K562 (cell line): ENCODE results near the gene CEBPE. TPM values are rescaled to one million over a fixed set of nuclear protein-coding genes. Genes with fewer than 3 reads are reported as not detected.

ENCODE experiments used
- ATF3 ChIP-seq, 2 experiments: fragments of 450-650 bp in 1 of 2; sonication (generic) in 1 of 2; formaldehyde crosslinking in 1 of 2; IDR thresholded peaks in 1 of 2; conservative IDR thresholded peaks in 1 of 2; 2 replicates each; pipeline versions ENCODE4 v1.6.1 to v1.8.1; 2016 to 2023; ENCODE audit warnings: mild to moderate bottlenecking in 2 of 2, moderate library complexity in 2 of 2, inconsistent platforms in 1 of 2, missing genetic modification reagents in 1 of 2
- ATF4 ChIP-seq: fragments of 450-650 bp; formaldehyde crosslinking; IDR thresholded peaks from 2 replicates; pipeline ENCODE4 v1.4.0; 2022; ENCODE audit warnings: mild to moderate bottlenecking, moderate library complexity
- CBFB ChIP-seq: sonication (generic); formaldehyde crosslinking; IDR thresholded peaks from 2 replicates; pipeline ENCODE4 v1.4.0; 2020; ENCODE audit warnings: mild to moderate bottlenecking, missing genetic modification reagents
- CCAR2 ChIP-seq: fragments of 200-400 bp; formaldehyde crosslinking; IDR thresholded peaks from 2 replicates; pipeline ENCODE4 v1.6.1; 2017; ENCODE audit warnings: mild to moderate bottlenecking, low read depth, low read length
- CTCFL ChIP-seq: IDR thresholded peaks from 2 replicates; pipeline ENCODE4 v1.6.1; 2011; ENCODE audit warnings: borderline replicate concordance, low read depth, mild to moderate bottlenecking, moderate library complexity, low read length; ENCODE audit not compliant: insufficient read depth, poor library complexity, severe bottlenecking
- E2F6 ChIP-seq, 2 experiments: IDR thresholded peaks; 2 replicates each; pipeline ENCODE4 v1.6.1; 2011; ENCODE audit warnings: borderline replicate concordance in 1 of 2, control low read depth in 1 of 2, low read depth in 1 of 2, low read length in 1 of 2, mild to moderate bottlenecking in 1 of 2, mixed read lengths in 1 of 2, moderate library complexity in 1 of 2; ENCODE audit not compliant: insufficient read depth in 1 of 2, insufficient read length in 1 of 2, poor library complexity in 1 of 2, severe bottlenecking in 1 of 2; ENCODE audit errors: extremely low read depth in 1 of 2
- ELF1 ChIP-seq: fragments of 200-800 bp; sonication (Bioruptor generic); IDR thresholded peaks from 2 replicates; pipeline ENCODE4 v1.6.1; 2016; ENCODE audit warnings: missing genetic modification characterization, missing compliant biosample characterization
- JUND ChIP-seq, 2 experiments: IDR thresholded peaks; 2 replicates in 1 of 2; 3 replicates in 1 of 2; pipeline ENCODE4 v1.6.1; 2011; ENCODE audit warnings: borderline replicate concordance in 2 of 2, low read depth in 2 of 2, low read length in 2 of 2, improper control_type of control experiment in 1 of 2, missing biosample characterization in 1 of 2, missing genetic modification characterization in 1 of 2, missing genetic modification reagents in 1 of 2
- KLF10 ChIP-seq: fragments of 250-450 bp; sonication (Bioruptor Pico); IDR thresholded peaks from 2 replicates; pipeline ENCODE4 v1.6.1; 2021; ENCODE audit warnings: matching md5 sums
- NKRF ChIP-seq: fragments of 450-650 bp; IDR thresholded peaks from 2 replicates; pipeline ENCODE4 v1.6.1; 2016; ENCODE audit warnings: borderline replicate concordance
- NR1H2 ChIP-seq: sonication (generic); formaldehyde crosslinking; IDR thresholded peaks from 2 replicates; pipeline ENCODE4 v1.4.0; 2020; ENCODE audit warnings: mild to moderate bottlenecking, missing genetic modification reagents
- SMARCB1 ChIP-seq: IDR thresholded peaks from 2 replicates; pipeline ENCODE4 v1.6.1; 2011; ENCODE audit warnings: improper control_type of control experiment, low read depth; ENCODE audit not compliant: insufficient read length
- SMARCE1 ChIP-seq: fragments of 450-650 bp; IDR thresholded peaks from 2 replicates; pipeline ENCODE4 v1.7.1; 2016; ENCODE audit warnings: mild to moderate bottlenecking
- SREBF2 ChIP-seq: sonication (generic); formaldehyde crosslinking; IDR thresholded peaks from 2 replicates; pipeline ENCODE4 v1.4.0; 2020; ENCODE audit warnings: mild to moderate bottlenecking, missing genetic modification reagents
- SRSF3 ChIP-seq: fragments of 200-400 bp; formaldehyde crosslinking; IDR thresholded peaks from 2 replicates; pipeline ENCODE4 v1.6.1; 2016; ENCODE audit warnings: mild to moderate bottlenecking, low read length, moderate library complexity; ENCODE audit not compliant: insufficient read depth
- SRSF9 ChIP-seq: fragments of 200-400 bp; formaldehyde crosslinking; IDR thresholded peaks from 2 replicates; pipeline ENCODE4 v1.6.1; 2017; ENCODE audit warnings: low read depth, low read length, borderline replicate concordance
- ZNF184 ChIP-seq: sonication (generic); formaldehyde crosslinking; IDR thresholded peaks from 2 replicates; pipeline ENCODE4 v1.5.0; 2020; ENCODE audit warnings: missing genetic modification reagents
- polyA plus RNA-seq, 8 experiments: library from polyadenylated mRNA; depleted of rRNA in 4 of 8; stranded (reverse) in 5 of 8; unstranded in 3 of 8; fragments of >200 nt; fragmentation: Nextera tagmentation in 2 of 8; fragmentation: Illumina TruSeq in 1 of 8; extraction: Ambion mirVana in 2 of 8; extraction: Trizol in 1 of 8; gene quantifications; 2 replicates each; pipeline versions ENCODE4 v1.2.1 to v1.2.3, GENCODE V29; 2011 to 2014; ENCODE audit warnings: inconsistent platforms in 1 of 8, missing spikeins in 1 of 8
- total RNA-seq, 7 experiments: library from RNA; depleted of rRNA in 6 of 7; stranded (reverse); fragments of >200 nt in 6 of 7; fragmentation: Illumina TruSeq in 2 of 7; extraction: Trizol in 2 of 7; gene quantifications; 2 replicates each; pipeline versions ENCODE4 v1.2.1 to v1.2.3, GENCODE V29; 2011 to 2021; ENCODE audit warnings: low replicate concordance in 1 of 7

Gene CEBPE
- total and polyA plus RNA-seq, 9 of the 15 experiments (the other 6 are each of a cell fraction or from before 2014, with no cell fraction given), result 0.09 to 0.15 (median 0.13) TPM; not detected in 6

- peak; percentile 56 to 61 for TF ChIP-seq E2F6 (IDR thresholded peaks at IDR 0.05; ENCODE audit: borderline replicate concordance in 1 of 2, extremely low read depth in 1 of 2, insufficient read depth in 1 of 2, insufficient read length in 1 of 2, low read depth in 1 of 2, low read length in 1 of 2, poor library complexity in 1 of 2, severe bottlenecking in 1 of 2)
- TF ChIP-seq NKRF, result peak; percentile 23; the same call in 1 of the 2 replicates
- TF ChIP-seq ELF1, result no peak
- TF ChIP-seq SRSF3, result no peak
- no peak for TF ChIP-seq CCAR2
- peak; percentile 83 for TF ChIP-seq JUND (IDR thresholded peaks at IDR 0.05; ENCODE audit: borderline replicate concordance, low read depth, low read length)
- TF ChIP-seq JUND (tag; IDR thresholded peaks at IDR 0.05; ENCODE audit: borderline replicate concordance, low read depth, low read length), result peak; percentile 85; the same call in 1 of the 3 replicates
- TF ChIP-seq NR1H2 (CRISPR knock-in tag), result no peak
- no peak for TF ChIP-seq ATF4
- TF ChIP-seq SMARCE1, result peak; percentile 79; the same call in 1 of the 2 replicates
- TF ChIP-seq CBFB (CRISPR knock-in tag), result no peak
- peak; percentile 65; the same call in 1 of the 2 replicates for TF ChIP-seq ATF3 (IDR thresholded peaks at IDR 0.05)
- TF ChIP-seq ATF3 (CRISPR knock-in tag; conservative IDR thresholded peaks at IDR 0.05), result no peak
- TF ChIP-seq SREBF2 (CRISPR knock-in tag), result no peak
- no peak for TF ChIP-seq SMARCB1
- no peak for TF ChIP-seq ZNF184 (CRISPR knock-in tag)
- no peak for TF ChIP-seq SRSF9
- no peak for TF ChIP-seq CTCFL
- TF ChIP-seq KLF10, result no peak
Measured at GRCh38 chr14:23164250-23164649, 45.2 kb upstream of the CEBPE start (continued).
